HG02938 (cell line): ENCODE results near the gene UNK.

ENCODE experiments used
- ATAC-seq: cut with Tn5 transposase; IDR thresholded peaks from one replicate; pipeline ENCODE4 v1.9.1; 2021; ENCODE audit warnings: mild to moderate bottlenecking, moderate library complexity; ENCODE audit not compliant: unreplicated experiment

UNK gene

DNA sequence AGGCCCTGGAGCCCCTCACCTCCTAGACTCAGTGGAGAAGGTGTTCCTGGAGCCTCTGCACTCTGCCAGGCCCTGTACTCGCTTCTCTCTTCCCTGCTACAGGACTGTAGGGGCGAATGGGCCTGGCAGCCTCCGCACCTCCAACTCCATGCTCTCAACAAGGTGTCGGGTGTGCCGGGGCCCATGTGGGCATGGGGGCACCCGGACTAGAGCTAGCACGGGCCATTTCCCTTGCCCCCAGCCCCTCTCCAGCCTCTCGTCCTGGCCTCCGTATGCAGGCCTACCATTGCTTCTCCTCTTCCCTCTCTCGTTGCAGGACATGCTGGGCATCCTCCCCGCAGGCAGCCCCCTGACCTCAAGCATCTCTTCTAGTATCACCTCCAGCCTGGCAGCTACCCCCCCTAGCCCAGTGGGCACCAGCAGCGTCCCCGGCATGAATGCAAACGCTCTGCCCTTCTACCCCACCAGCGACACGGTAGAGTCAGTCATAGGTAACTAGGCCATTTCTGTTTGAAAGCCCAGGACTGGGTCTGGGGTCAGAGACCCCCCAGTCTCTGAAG, 33.8 kb downstream of the UNK start:
- no peak for ATAC-seq

DNA sequence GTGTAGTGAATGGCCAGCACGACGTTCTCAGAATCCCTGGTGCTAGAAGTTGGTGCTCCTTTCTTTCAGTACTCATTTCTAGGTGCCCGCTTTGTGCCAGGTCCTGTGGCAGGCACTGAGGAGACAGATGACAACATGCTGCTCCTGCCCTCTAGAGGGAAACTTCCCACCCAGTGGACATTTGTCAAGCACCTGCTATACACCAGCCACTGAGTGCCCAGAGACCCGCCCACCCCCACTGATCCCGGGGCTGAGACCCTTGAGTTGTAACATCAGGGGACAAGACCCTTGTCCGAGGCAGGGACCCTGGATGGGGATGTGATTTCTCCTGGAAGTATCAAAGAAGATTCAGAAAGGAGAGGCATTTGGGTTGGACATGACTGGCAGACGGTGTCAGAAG, 34.5 kb downstream of the UNK start:
- ATAC-seq, result no peak

DNA sequence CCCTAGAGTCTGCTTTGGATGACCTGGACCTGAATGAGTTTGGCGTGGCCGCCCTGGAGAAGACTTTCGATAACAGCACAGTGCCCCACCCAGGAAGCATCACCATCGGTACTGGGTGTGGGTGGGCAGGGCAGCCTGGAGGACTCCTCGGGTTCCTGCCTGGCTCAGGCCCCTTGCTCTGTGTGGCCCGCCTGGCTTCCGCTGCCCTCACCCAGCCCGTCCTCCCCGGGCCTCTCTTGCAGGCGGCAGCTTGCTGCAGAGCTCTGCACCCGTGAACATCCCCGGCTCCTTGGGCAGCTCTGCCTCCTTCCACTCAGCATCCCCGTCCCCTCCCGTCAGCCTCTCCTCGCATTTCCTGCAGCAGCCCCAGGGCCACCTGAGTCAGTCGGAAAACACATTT, 35.1 kb downstream of the UNK start:
- ATAC-seq, result no peak

GRCh38 chr17:75820094-75821080, 35.8 kb downstream of the UNK start:
- ATAC-seq, result no peak

GRCh38 chr17:75821552-75821951, 36.9 kb downstream of the UNK start:
- no peak for ATAC-seq

DNA sequence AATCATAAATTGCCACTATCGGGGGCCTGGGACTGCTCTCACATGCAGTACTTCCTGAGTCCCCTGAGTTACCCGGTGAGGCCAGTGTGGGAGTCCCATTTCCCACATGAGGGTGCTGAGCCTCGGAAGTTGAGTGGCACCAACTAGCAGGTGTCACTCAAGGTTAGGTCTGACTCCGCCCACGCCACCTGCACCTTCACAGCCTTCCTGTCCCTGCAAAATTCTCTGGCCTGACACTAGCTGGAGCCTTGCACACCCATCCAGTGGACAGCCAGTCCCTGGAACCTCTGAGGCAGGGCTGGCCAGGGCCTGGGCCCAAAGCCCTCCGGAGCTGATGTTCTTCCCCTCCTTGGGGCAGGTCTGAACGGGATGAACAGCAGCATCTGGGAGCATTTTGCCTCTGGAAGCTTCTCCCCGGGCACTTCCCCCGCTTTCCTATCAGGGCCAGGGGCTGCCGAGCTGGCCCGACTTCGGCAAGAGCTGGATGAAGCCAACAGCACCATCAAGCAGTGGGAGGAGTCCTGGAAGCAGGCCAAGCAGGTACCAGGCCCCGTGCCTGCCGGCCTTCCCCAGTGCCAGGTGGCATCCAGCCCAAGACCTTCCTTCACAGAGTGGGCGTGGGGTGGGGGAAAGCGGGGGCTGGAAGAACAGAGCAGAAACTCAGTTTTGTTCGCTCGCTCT, 37.7 kb downstream of the UNK start:
- no peak for ATAC-seq

DNA sequence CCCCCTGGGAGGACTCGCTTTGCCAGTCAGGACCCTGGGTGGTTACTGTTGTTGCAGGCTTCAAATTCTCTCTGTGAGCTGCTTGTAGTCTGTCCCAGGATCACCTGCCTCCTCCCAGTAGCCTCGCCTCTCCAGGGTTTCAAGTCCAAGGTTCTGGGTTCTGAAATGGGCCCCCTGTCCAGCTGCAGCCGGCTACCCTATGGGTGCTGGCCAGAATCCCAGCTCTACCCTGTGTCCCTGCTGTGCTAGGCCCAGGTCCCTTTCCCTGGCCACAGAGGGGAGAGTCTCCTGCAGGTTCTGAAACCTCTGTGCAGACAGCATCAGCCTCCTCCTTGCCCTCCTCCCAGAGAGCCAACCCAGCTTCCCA, 38.2 kb downstream of the UNK start:
- ATAC-seq, result no peak

GRCh38 chr17:75823257-75824041, 38.8 kb downstream of the UNK start:
- ATAC-seq, result no peak

GRCh38 chr17:75824050-75824552, 39.5 kb downstream of the UNK start:
- ATAC-seq, result no peak

DNA sequence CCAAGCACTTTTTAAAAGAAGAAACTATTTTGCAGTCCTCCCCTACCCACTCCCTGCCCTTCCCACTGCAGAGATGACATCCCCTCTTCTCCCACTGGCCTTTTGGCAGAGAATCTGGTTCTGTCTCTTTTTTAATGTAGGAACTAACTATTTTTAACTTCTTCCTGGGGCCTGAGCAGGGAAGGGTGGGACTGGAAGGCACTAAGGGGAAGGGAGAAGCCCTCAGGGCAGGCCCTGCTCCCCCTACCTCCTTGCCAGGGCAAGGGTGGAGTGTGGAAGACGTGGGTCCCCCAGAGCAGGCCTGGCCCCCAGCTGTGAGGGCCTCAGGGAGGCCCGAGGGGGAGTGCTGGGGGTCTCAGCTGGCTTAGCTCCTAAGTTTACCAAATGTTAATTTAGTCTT, 40.1 kb downstream of the UNK start:
- no peak for ATAC-seq

- no peak for ATAC-seq
Observed at GRCh38 chr17:75825149-75825552, 40.5 kb downstream of the UNK start.

DNA sequence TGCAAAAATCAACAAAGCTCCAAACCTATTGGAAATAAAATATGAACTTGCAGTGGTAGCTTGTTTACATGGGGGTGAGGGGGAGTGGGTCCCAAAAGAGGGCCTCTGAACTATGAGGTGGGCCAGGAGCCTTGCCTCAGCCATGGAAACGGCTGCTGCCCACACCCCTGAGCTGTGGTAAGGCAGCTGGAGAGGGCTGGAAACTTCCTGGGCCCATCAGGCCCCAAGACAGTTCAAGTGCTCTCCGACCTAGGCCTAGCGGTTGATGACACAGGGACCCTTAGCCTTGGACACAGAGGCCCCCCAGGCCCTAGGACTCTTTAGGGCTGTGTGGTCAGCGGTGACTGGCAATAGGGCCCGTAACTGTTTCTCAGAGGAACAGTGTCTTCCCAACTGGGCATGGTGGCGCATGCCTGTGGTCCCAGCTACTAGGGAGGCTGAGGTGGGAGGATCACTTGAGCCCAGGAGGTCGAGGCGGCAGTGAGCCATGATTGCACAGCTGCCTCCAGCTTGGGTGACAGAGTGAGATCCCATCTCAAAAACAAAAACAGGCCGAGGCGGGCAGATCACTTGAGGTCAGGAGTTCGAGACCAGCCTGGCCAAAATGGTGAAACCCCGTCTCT, 41.3 kb downstream of the UNK start:
- ATAC-seq, result no peak

GRCh38 chr17:75826561-75827307, 42.1 kb downstream of the UNK start:
- ATAC-seq, result no peak

GRCh38 chr17:75827308-75828075, 42.9 kb downstream of the UNK start:
- ATAC-seq, result no peak

DNA sequence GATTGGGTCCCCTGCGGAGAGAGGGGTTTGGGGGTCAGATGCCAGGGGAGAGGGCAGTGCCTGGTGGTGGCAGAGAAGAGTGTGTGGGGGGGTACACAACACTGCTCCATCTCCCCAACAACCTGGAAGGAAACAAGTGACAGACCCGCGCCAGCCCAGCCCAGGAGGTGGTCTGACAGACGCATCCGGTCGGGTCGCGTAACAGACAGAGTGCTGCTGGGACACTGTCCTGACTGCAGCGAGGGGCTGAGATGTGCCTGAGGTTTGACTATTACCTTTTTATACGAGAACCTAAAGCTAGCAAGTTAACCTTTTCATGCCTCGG, 43.4 kb downstream of the UNK start:
- ATAC-seq, result no peak

DNA sequence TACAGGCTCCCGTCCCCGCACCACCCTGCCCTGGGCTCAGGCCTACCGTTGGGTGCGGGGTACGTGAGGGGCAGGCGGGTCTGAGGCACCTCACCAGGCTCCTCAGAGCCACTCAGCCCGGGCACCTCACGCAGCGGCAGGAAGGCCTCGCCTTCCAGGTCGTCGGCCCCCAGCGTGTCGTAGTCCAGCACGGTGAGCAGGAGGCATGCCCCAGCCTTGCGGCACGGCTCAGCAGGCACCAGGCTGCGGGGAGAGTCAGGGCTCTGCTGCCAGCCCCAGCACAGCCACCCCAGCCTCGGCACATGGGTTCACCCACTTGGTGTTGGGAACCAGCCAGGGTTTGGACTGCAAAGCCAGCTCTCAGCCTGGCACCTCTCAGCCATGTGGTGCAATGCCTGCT, 44.1 kb downstream of the UNK start:
- ATAC-seq, result no peak

DNA sequence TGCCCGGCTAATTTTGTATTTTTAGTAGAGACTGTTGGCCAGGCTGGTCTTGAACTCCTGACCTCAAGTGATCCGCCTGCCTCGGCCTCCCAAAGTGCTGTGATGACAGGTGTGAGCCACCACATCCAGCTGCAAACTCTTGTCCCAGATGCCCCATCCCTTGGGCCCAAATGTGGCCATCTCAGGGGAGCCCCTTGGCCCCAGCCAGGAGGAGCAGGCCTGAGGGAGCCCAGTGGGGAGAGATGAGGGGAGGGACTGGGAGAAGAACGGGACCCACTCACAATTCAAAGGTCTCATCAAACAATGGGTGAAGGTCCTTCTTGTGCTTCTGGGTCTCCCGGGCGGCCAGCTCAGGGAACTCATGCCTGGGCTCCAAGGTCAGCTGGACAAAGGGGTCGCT, 45.1 kb downstream of the UNK start:
- ATAC-seq, result no peak

DNA sequence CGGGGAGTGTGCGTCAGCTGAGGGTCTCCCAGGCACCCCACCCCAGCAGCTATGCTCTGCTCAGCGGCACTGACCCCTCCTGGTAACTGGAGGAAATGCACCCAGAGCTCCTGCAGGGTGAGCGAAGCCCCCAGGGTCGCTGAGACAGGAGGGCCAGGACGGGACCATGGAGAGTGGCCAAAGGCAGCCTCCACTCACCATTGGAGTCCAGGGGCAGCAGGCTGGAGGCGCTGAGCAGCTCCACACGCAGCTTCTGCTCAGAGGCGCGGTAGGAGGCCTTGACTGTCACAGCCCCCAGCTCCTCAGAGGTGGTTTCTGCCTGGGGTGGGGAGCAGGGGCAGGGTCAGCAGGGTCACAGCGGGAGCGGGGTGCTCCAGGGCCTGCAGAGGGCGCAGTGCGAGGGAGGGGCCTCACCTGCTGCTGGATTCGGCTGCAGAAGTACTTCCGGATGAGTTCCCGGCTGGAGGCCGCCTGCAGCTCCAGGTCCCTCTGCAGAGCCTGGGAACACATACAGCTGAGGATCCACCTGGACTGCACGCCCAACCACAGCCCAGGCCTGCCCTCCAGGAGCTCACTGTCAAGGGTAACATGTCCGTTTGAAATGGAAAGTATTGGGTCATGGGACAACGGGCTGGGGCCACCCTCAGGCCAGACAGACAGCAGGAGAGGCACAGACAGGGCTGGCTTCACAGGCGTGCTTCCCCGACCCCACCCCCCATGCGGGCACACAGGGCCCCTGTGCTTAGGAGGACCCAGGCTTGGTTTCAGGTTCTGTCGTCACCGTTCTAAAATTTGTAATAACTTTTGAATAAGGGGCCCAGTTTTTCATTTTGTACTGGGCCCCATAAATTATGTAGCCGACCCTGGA, 45.8 kb downstream of the UNK start:
- no peak for ATAC-seq
